Measurements from ENCODE around the gene DENND4B.

GRCh38 chr1:153921080-153921802 is 25.3 kb downstream of the DENND4B start:
- TF ChIP-seq, protein P1, sequence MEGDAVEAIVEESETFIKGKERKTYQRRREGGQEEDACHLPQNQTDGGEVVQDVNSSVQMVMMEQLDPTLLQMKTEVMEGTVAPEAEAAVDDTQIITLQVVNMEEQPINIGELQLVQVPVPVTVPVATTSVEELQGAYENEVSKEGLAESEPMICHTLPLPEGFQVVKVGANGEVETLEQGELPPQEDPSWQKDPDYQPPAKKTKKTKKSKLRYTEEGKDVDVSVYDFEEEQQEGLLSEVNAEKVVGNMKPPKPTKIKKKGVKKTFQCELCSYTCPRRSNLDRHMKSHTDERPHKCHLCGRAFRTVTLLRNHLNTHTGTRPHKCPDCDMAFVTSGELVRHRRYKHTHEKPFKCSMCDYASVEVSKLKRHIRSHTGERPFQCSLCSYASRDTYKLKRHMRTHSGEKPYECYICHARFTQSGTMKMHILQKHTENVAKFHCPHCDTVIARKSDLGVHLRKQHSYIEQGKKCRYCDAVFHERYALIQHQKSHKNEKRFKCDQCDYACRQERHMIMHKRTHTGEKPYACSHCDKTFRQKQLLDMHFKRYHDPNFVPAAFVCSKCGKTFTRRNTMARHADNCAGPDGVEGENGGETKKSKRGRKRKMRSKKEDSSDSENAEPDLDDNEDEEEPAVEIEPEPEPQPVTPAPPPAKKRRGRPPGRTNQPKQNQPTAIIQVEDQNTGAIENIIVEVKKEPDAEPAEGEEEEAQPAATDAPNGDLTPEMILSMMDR (IDR thresholded peaks at IDR 0.05; ENCODE audit: low read depth, low read length, missing input control) = no peak
- TF ChIP-seq EGR1 (IDR thresholded peaks at IDR 0.05; ENCODE audit: low read depth in 2 of 2) (no peak), GABPA (IDR thresholded peaks at IDR 0.05 in 1 of 2, conservative IDR thresholded peaks at IDR 0.05 in 1 of 2) (no peak), RXRA (IDR thresholded peaks at IDR 0.05) (no peak), YY1 (IDR thresholded peaks at IDR 0.05) (no peak), RAD21 (IDR thresholded peaks at IDR 0.05) (no peak), JUND (IDR thresholded peaks at IDR 0.05) (no peak), FOXA1 (IDR thresholded peaks at IDR 0.05) (no peak)
